ENCODE measurements around the gene SLC29A3. TPM values are rescaled to one million over a fixed set of nuclear protein-coding genes. Genes with fewer than 3 reads are reported as not detected.
A peak's percentile ranks its signal among the peaks of the same experiment; 100 is the strongest.

Gene SLC29A3
- total and polyA plus RNA-seq, 5 donors from 2014 or later: 4.8 to 16.2 (median 11.1) TPM

GRCh38 chr10:71286521-71287294 lies 32.4 kb upstream of the SLC29A3 start:
- ATAC-seq (ENCODE audit: low read depth in 2 of 2) (no peak), DNase-seq (no peak)
- H3K4me1 Mint-ChIP-seq: no peaks in the 10 kb centered on the region
- H3K4me3 Mint-ChIP-seq: no peak overlapping the region
- Histone ChIP-seq H3K4me1 (ENCODE audit: control insufficient read depth, insufficient read depth, low read length, poor library complexity, severe bottlenecking) (no peaks in the 10 kb centered on the region), H3K4me3 (ENCODE audit: low read depth, low read length) (no peak overlapping the region), H3K27ac (ENCODE audit: insufficient read depth, low read length, poor library complexity, severe bottlenecking) (no peak overlapping the region), H3K36me3 (ENCODE audit: control insufficient read depth, insufficient read depth, low read length) (no peaks in the 10 kb centered on the region), H3K9me3 (ENCODE audit: control insufficient read depth in 2 of 2, low read length in 2 of 2) (no peaks in the 10 kb centered on the region), H3K27me3 (ENCODE audit: control insufficient read depth, insufficient read depth, low read length) (no peaks in the 10 kb centered on the region)
- H3K36me3 Mint-ChIP-seq: no peaks in the 10 kb centered on the region
- H3K9me3 Mint-ChIP-seq: no peaks in the 10 kb centered on the region
- H3K27me3 Mint-ChIP-seq: peaks cover 4% of the 10 kb centered on the region
- no peak overlapping the region for H3K27ac Mint-ChIP-seq

GRCh38 chr10:71287456-71287855 lies 31.6 kb upstream of the SLC29A3 start:
- no peak overlapping the region for H3K4me3 ChIP-seq (ENCODE audit: low read depth, low read length)
- peaks cover 4% of the 10 kb centered on the region for H3K27me3 Mint-ChIP-seq
- H3K27ac Mint-ChIP-seq: no peak overlapping the region

GRCh38 chr10:71288461-71288860 lies 30.6 kb upstream of the SLC29A3 start:
- no peaks in the 10 kb centered on the region for H3K36me3 ChIP-seq (ENCODE audit: control insufficient read depth, insufficient read depth, low read length)
- H3K9me3 Mint-ChIP-seq: no peaks in the 10 kb centered on the region
- DNase-seq (no peak), ATAC-seq (ENCODE audit: low read depth in 2 of 2) (no peak)
- H3K27me3 ChIP-seq (ENCODE audit: control insufficient read depth, insufficient read depth, low read length): no peaks in the 10 kb centered on the region
- no peak overlapping the region for H3K27ac ChIP-seq (ENCODE audit: insufficient read depth, low read length, poor library complexity, severe bottlenecking)
- H3K36me3 Mint-ChIP-seq: no peaks in the 10 kb centered on the region
- peaks cover 4% of the 10 kb centered on the region for H3K27me3 Mint-ChIP-seq
- no peaks in the 10 kb centered on the region for H3K4me1 ChIP-seq (ENCODE audit: control insufficient read depth, insufficient read depth, low read length, poor library complexity, severe bottlenecking)
- H3K27ac Mint-ChIP-seq: no peak overlapping the region
- no peaks in the 10 kb centered on the region for H3K4me1 Mint-ChIP-seq
- no peak overlapping the region for H3K4me3 Mint-ChIP-seq
- H3K4me3 ChIP-seq (ENCODE audit: low read depth, low read length): no peak overlapping the region
- H3K9me3 ChIP-seq (ENCODE audit: control insufficient read depth in 2 of 2, low read length in 2 of 2): no peaks in the 10 kb centered on the region

More at GRCh38 chr10:71287456-71287855, 31.6 kb upstream of the SLC29A3 start:
- Mint-ChIP-seq H3K36me3 (no peaks in the 10 kb centered on the region), H3K9me3 (no peaks in the 10 kb centered on the region), H3K4me1 (no peaks in the 10 kb centered on the region), H3K4me3 (no peak overlapping the region)
- no peak for ATAC-seq (ENCODE audit: low read depth in 2 of 2)
- Histone ChIP-seq H3K27ac (ENCODE audit: insufficient read depth, low read length, poor library complexity, severe bottlenecking) (no peak overlapping the region), H3K9me3 (ENCODE audit: control insufficient read depth in 2 of 2, low read length in 2 of 2) (no peaks in the 10 kb centered on the region), H3K36me3 (ENCODE audit: control insufficient read depth, insufficient read depth, low read length) (no peaks in the 10 kb centered on the region), H3K27me3 (ENCODE audit: control insufficient read depth, insufficient read depth, low read length) (no peaks in the 10 kb centered on the region), H3K4me1 (ENCODE audit: control insufficient read depth, insufficient read depth, low read length, poor library complexity, severe bottlenecking) (no peaks in the 10 kb centered on the region)
- no peak for DNase-seq

- Histone ChIP-seq H3K36me3 (ENCODE audit: control insufficient read depth, insufficient read depth, low read length) (no peaks in the 10 kb centered on the region), H3K9me3 (ENCODE audit: control insufficient read depth in 2 of 2, low read length in 2 of 2) (no peaks in the 10 kb centered on the region), H3K27me3 (ENCODE audit: control insufficient read depth, insufficient read depth, low read length) (no peaks in the 10 kb centered on the region), H3K27ac (ENCODE audit: insufficient read depth, low read length, poor library complexity, severe bottlenecking) (no peak overlapping the region), H3K4me3 (ENCODE audit: low read depth, low read length) (no peak overlapping the region), H3K4me1 (ENCODE audit: control insufficient read depth, insufficient read depth, low read length, poor library complexity, severe bottlenecking) (no peaks in the 10 kb centered on the region)
- DNase-seq (no peak), ATAC-seq (ENCODE audit: low read depth in 2 of 2) (no peak)
- no peaks in the 10 kb centered on the region for H3K4me1 Mint-ChIP-seq
- no peak overlapping the region for H3K27ac Mint-ChIP-seq
- no peak overlapping the region for H3K4me3 Mint-ChIP-seq
- peaks cover 4% of the 10 kb centered on the region for H3K27me3 Mint-ChIP-seq
- no peaks in the 10 kb centered on the region for H3K9me3 Mint-ChIP-seq
- H3K36me3 Mint-ChIP-seq: no peaks in the 10 kb centered on the region
These were observed 29.5 kb upstream of the SLC29A3 start for GRCh38 chr10:71289421-71290130.

- no peaks in the 10 kb centered on the region for H3K4me1 ChIP-seq (ENCODE audit: control insufficient read depth, insufficient read depth, low read length, poor library complexity, severe bottlenecking)
- Mint-ChIP-seq H3K4me1 (no peaks in the 10 kb centered on the region), H3K27ac (peak overlapping the region in 1 of 3 donors; percentile 10), H3K36me3 (no peaks in the 10 kb centered on the region), H3K4me3 (no peak overlapping the region), H3K27me3 (peaks cover 4% of the 10 kb centered on the region), H3K9me3 (no peaks in the 10 kb centered on the region)
- H3K27ac ChIP-seq (ENCODE audit: insufficient read depth, low read length, poor library complexity, severe bottlenecking): no peak overlapping the region
- DNase-seq (no peak), ATAC-seq (ENCODE audit: low read depth in 2 of 2) (no peak)
- no peaks in the 10 kb centered on the region for H3K9me3 ChIP-seq (ENCODE audit: control insufficient read depth in 2 of 2, low read length in 2 of 2)
- no peaks in the 10 kb centered on the region for H3K27me3 ChIP-seq (ENCODE audit: control insufficient read depth, insufficient read depth, low read length)
- no peaks in the 10 kb centered on the region for H3K36me3 ChIP-seq (ENCODE audit: control insufficient read depth, insufficient read depth, low read length)
- H3K4me3 ChIP-seq (ENCODE audit: low read depth, low read length): no peak overlapping the region
These were observed 28.7 kb upstream of the SLC29A3 start for GRCh38 chr10:71290331-71290730.

GRCh38 chr10:71290806-71291527 lies 28.1 kb upstream of the SLC29A3 start:
- Mint-ChIP-seq H3K27ac (no peak overlapping the region), H3K4me1 (no peaks in the 10 kb centered on the region), H3K36me3 (no peaks in the 10 kb centered on the region), H3K9me3 (no peaks in the 10 kb centered on the region), H3K27me3 (peaks cover 4% of the 10 kb centered on the region), H3K4me3 (no peak overlapping the region)
- DNase-seq (no peak), ATAC-seq (ENCODE audit: low read depth in 2 of 2) (no peak)
- Histone ChIP-seq H3K4me3 (ENCODE audit: low read depth, low read length) (no peak overlapping the region), H3K27ac (ENCODE audit: insufficient read depth, low read length, poor library complexity, severe bottlenecking) (no peak overlapping the region), H3K36me3 (ENCODE audit: control insufficient read depth, insufficient read depth, low read length) (no peaks in the 10 kb centered on the region), H3K4me1 (ENCODE audit: control insufficient read depth, insufficient read depth, low read length, poor library complexity, severe bottlenecking) (no peaks in the 10 kb centered on the region), H3K9me3 (ENCODE audit: control insufficient read depth in 2 of 2, low read length in 2 of 2) (no peaks in the 10 kb centered on the region), H3K27me3 (ENCODE audit: control insufficient read depth, insufficient read depth, low read length) (no peaks in the 10 kb centered on the region)

GRCh38 chr10:71291528-71291900 lies 27.5 kb upstream of the SLC29A3 start:
- no peaks in the 10 kb centered on the region for H3K9me3 ChIP-seq (ENCODE audit: control insufficient read depth in 2 of 2, low read length in 2 of 2)
- H3K27ac Mint-ChIP-seq: no peak overlapping the region
- H3K36me3 ChIP-seq (ENCODE audit: control insufficient read depth, insufficient read depth, low read length): no peaks in the 10 kb centered on the region
- peaks cover 4% of the 10 kb centered on the region for H3K27me3 Mint-ChIP-seq
- H3K27ac ChIP-seq (ENCODE audit: insufficient read depth, low read length, poor library complexity, severe bottlenecking): no peak overlapping the region
- H3K36me3 Mint-ChIP-seq: no peaks in the 10 kb centered on the region
- H3K4me1 ChIP-seq (ENCODE audit: control insufficient read depth, insufficient read depth, low read length, poor library complexity, severe bottlenecking): no peaks in the 10 kb centered on the region
- ATAC-seq (ENCODE audit: low read depth in 2 of 2) (no peak), DNase-seq (no peak)
- no peaks in the 10 kb centered on the region for H3K9me3 Mint-ChIP-seq
- H3K4me3 Mint-ChIP-seq: no peak overlapping the region
- no peak overlapping the region for H3K4me3 ChIP-seq (ENCODE audit: low read depth, low read length)
- H3K4me1 Mint-ChIP-seq: no peaks in the 10 kb centered on the region
- no peaks in the 10 kb centered on the region for H3K27me3 ChIP-seq (ENCODE audit: control insufficient read depth, insufficient read depth, low read length)

Data from CD4-positive, CD25-positive, alpha-beta regulatory T cell (primary cell).